Measurements from ENCODE around the gene CCT6A.
A peak's percentile ranks its signal among the peaks of the same experiment; 100 is the strongest.
"Not testable (repeated sequence)": the region's sequence is repeated elsewhere in the genome, so short reads cannot be mapped to it uniquely, and the experiment has no call there.

CCT6A gene

DNA sequence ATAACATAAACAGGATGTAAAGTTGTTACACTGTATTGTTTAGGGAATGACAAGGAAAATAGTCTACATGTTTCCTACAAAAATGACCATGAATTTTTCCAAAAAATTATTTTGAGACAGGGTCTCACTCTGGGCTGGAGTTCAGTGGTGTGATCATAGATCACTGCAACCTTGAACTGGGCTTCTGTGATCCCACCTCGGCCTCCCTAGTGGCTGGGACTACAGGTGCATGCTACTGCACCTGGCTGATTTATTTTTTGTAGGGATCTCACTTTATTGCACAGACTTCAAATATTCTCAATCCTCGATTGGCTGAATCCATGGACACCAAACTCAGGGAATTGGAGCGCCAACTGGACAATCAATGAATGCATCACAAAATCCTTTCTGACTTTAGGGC, 48.1 kb downstream of the CCT6A start:
- DNase-seq (ENCODE audit: low spot score) = no peak

DNA sequence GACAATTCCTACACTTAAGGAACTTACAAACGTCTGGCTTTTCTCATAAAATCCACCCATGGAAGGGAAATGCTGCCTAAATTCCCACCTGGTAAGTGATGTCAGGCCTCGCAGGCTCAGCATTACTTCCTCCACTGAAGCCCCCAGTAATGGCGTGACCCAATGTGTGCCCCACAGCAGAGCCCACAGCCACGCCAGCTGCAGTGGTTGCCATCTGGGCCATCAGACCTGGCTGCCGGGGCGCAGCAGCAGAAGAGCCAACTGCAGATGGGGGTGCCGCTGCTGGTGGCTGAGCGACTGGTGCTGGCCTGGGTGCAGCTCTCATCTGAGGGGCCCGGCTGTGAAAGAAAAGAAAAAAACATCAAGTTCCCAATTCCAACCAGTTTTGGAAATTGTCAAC, 52.6 kb downstream of the CCT6A start:
- DNase-seq (ENCODE audit: low spot score) = not testable (repeated sequence)

DNA sequence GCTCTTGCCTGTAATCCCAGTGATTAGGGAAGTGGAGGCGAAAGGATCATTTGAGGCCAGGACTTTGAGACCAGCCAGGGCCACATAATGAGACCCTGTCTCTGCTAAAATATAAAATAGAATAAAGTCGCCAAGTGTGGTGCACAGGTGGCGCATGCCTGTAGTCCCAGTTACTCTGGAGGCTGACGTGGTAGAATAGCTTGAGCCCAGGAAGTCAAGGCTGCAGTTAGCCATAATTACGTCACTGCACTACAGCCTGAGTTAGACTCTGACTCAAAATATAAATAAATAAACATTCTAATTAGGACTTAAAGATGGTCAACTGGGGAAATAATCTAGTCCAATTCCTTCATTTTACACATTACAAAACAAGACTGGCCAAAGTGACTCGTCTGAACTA, 53.9 kb downstream of the CCT6A start:
- DNase-seq (ENCODE audit: low spot score) = peak; percentile 48

DNA sequence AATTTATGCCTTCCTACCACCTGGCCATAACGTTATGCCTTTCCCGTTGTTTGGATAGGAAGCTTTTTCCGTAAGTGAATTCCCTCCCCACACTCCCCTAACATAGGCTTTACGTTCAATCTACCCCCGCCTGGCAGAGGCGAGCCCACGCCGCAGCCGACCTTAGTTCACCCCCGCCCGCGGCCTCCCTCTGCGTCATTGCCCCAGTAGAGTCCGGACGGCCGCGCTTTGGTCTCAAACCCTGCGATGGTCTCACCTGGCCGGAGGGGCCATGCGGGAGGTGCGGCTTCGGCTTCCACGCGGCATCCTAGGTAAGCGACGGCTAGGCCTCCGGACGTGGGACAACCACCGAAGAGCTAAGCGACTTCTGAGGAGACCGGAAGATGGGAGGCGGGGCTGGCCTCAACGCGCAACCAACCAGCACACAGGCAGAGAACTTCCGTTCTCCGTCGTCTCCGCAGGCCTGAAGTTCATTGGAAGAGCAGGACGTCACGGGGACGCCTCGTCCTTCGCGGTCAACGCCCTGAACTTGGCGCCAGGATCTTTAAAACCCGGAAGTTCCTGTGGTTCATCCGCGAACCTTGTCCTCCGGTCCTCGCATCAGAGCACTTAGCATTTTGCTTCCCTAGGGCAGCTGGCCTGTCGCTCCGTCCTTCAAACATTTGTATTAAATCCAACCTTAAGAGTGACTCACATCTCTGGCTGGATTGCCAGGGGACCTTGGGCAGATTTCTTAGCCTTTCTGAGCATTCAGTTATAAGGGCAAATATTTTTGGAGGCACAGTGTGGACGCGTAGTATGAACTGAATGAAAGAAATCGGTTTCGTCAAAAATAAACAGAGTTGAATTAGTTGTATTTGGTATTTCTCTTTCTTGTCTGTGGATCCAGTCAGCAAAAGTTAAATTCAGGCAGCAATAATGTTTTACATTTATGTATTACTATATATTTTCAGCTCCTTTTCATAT, 54.8 kb downstream of the CCT6A start, which contains the start of gene CHCHD2:
CHCHD2 (minus strand) TSS at position 369 of the 966 bp plus-strand sequence; CDS start at position 306, 63 bp downstream.
- peak; percentile 97 for DNase-seq (ENCODE audit: low spot score)

DNA sequence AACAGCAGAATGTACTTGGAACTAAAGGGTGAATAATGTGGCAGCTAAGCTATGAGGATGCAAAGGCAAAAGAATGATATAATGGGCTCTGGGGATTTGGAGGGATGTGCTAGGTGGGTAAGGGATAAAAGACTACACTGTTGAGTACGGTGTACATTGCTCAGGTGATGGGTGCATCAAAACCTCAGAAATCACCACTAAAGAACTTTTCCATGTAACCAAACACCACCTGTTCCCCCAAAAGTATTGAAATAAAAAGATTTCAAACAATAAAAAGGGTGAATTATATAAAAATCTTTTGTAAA, 56.3 kb downstream of the CCT6A start:
- DNase-seq (ENCODE audit: low spot score) = no peak

DNA sequence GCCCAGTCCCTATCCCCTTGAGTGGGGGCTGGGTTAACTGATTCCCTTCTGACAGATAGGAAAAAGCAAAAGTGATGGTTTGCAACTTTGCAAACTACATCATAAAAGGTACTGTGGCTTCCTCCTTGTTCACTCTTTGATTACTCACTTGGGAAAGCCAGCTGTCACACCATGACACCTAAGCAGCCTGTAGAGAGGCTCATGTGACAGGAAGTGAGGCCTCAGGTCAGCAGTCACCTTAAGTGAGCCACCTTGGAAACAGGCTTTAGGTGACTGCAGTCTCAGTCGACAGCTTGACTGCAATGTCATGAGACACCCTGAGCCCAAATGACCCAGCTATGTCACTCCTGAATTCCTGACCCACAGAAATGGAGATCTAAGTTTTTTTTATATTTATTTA, 59.0 kb downstream of the CCT6A start:
- DNase-seq (ENCODE audit: low spot score) = no peak

DNA sequence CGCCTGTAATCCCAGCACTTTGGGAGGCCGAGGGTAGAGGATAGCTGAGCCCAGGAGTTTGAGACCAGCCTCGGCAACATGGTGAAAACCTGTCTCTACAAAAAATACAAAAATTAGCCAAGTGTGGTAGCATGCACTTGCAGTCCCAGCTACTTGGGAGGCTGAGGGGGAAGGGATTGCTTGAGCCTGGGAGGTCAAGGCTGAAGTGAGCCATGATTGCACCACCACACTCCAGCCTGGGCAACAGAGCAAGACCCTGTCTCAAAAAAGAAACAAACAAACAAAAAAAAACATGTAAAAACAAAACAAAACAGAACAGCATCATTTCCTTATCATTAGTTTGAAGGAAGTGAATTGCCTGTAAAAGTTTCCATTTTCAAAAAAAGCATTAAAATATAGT, 60.7 kb downstream of the CCT6A start:
- not testable (repeated sequence) for DNase-seq (ENCODE audit: low spot score)

Measured in hematopoietic multipotent progenitor cell treated with erythropoietin and hydrocortisone succinate and interleukin-3 and kit ligand, for 15 days (in vitro differentiated cells).